HepG2 (cell line): ENCODE measurements around the gene ADCY9. TPM values are rescaled to one million over a fixed set of nuclear protein-coding genes. Genes with fewer than 3 reads are reported as not detected.
A peak's percentile ranks its signal among the peaks of the same experiment; 100 is the strongest.

Experiments
- BHLHE40 ChIP-seq: IDR thresholded peaks from 2 replicates; pipeline ENCODE4 v1.6.1; 2011; ENCODE audit warnings: low read length, improper control_type of control experiment
- FOXC1 ChIP-seq: sonication (generic); formaldehyde crosslinking; IDR thresholded peaks from 2 replicates; pipeline ENCODE4 v1.8.0; 2022; ENCODE audit warnings: mild to moderate bottlenecking, missing genetic modification reagents, borderline replicate concordance
- PCBP1 ChIP-seq: fragments of 200-400 bp; formaldehyde crosslinking; IDR thresholded peaks from 2 replicates; pipeline ENCODE4 v1.6.1; 2017; ENCODE audit warnings: mild to moderate bottlenecking, low read depth, low read length, borderline replicate concordance
- RBM39 ChIP-seq: fragments of 200-400 bp; formaldehyde crosslinking; IDR thresholded peaks from one replicate; pipeline ENCODE4 v1.6.1; 2018; ENCODE audit warnings: antibody characterized with exemption, mild to moderate bottlenecking, low read depth, low read length; ENCODE audit not compliant: poor library complexity, severe bottlenecking
- ZFYVE20 ChIP-seq: sonication (generic); formaldehyde crosslinking; IDR thresholded peaks from 2 replicates; pipeline ENCODE4 v1.8.0; 2023; ENCODE audit warnings: low read depth, mild to moderate bottlenecking, moderate library complexity, missing genetic modification reagents, borderline replicate concordance
- ZNF12 ChIP-seq: sonication (generic); formaldehyde crosslinking; IDR thresholded peaks from 2 replicates; pipeline ENCODE4 v1.5.0; 2020; ENCODE audit warnings: missing genetic modification reagents
- ZNF678 ChIP-seq: sonication (generic); formaldehyde crosslinking; IDR thresholded peaks from 2 replicates; pipeline ENCODE4 v1.4.0; 2020; ENCODE audit warnings: mild to moderate bottlenecking, missing genetic modification reagents
- polyA plus RNA-seq, 8 experiments: library from polyadenylated mRNA; depleted of rRNA in 3 of 8; stranded (reverse) in 7 of 8; unstranded in 1 of 8; fragments of >200 nt; fragmentation: Illumina TruSeq in 4 of 8; extraction: Trizol in 4 of 8; gene quantifications; 2 replicates each; pipeline versions ENCODE4 v1.2.1 to v1.2.3, GENCODE V29; 2011 to 2016; ENCODE audit warnings: low read depth in 4 of 8, missing spikeins in 1 of 8, mixed read lengths in 1 of 8; ENCODE audit not compliant: insufficient read depth in 1 of 8
- total RNA-seq, 5 experiments: library from RNA; depleted of rRNA; stranded (reverse); fragments of >200 nt; fragmentation: Illumina TruSeq; extraction: Trizol; gene quantifications; 2 replicates each; pipeline ENCODE4 v1.2.3, GENCODE V29; 2016; ENCODE audit warnings: low read depth in 1 of 5
- TF ChIP-seq, protein P1 (sequence below): sonication (generic); formaldehyde crosslinking; IDR thresholded peaks from 2 replicates; pipeline ENCODE4 v1.8.0; 2022; ENCODE audit warnings: missing genetic modification reagents, mild to moderate bottlenecking, moderate library complexity, borderline replicate concordance
- TF ChIP-seq, protein P2 (sequence below): sonication (generic); formaldehyde crosslinking; IDR thresholded peaks from 2 replicates; pipeline ENCODE4 v1.4.0; 2020; ENCODE audit warnings: missing genetic modification reagents, borderline replicate concordance
- TF ChIP-seq, protein P3 (sequence below): sonication (generic); formaldehyde crosslinking; IDR thresholded peaks from 2 replicates; pipeline ENCODE4 v1.8.1; 2023; ENCODE audit warnings: missing genetic modification reagents, inconsistent platforms, borderline replicate concordance
- TF ChIP-seq, protein P4 (sequence below): sonication (generic); formaldehyde crosslinking; IDR thresholded peaks from 2 replicates; pipeline ENCODE4 v1.4.0; 2020; ENCODE audit warnings: missing genetic modification reagents; ENCODE audit errors: not compliant biosample characterization
- TF ChIP-seq, protein P5 (sequence below): sonication (generic); formaldehyde crosslinking; IDR thresholded peaks from 2 replicates; pipeline ENCODE4 v1.8.0; 2022; ENCODE audit warnings: mild to moderate bottlenecking, missing genetic modification reagents
- TF ChIP-seq, protein P6 (sequence below): sonication (generic); formaldehyde crosslinking; IDR thresholded peaks from 2 replicates; pipeline ENCODE4 v1.4.0; 2020; ENCODE audit warnings: mild to moderate bottlenecking, missing genetic modification reagents

Gene ADCY9
- total and polyA plus RNA-seq, 2 of the 13 experiments (the other 11 are each of a cell fraction or from before 2014, with no cell fraction given), result 11.2 to 13.9 TPM

DNA sequence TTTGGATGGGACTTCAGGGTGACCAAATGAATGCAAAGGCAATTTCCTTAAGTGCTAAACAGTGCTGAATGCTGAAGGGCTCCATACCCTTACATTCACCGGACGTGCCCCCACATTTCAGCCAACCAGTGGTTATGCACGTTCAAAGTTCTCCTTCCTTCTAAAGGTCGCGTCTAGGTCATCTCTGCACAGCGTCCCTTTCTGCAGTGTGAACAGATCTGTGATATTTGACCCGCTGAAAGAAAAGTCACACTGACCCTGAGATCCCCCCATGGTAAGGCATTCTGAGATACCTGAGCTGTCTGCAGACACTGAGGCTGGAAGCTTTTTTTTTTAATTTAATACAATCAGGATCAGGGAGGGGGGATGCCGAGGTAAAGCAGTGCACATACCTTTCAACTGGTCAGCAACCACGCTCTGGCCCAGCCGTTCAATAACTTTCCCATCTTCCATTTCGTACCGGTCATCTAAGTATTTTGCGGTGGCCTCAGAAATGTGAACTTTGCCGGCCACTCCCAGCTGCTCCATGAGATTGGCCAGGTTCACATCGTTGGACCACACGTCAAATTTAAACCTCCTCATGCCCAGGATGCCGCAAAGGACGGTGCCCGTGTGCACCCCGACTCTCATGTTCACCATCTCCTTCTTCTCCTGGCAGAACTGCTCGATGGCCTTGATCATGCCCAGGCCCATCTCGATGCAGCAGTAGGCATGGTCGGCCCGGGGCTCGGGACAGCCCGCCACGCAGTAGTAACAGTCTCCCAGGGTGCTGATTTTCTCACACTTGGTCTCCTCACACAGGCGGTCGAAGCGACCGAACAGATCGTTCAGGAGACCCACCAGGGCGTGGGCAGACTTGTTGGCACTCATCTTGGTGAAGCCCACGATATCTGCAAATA is 2.6 kb downstream of the ADCY9 start (continued):
- TF ChIP-seq, protein P1, sequence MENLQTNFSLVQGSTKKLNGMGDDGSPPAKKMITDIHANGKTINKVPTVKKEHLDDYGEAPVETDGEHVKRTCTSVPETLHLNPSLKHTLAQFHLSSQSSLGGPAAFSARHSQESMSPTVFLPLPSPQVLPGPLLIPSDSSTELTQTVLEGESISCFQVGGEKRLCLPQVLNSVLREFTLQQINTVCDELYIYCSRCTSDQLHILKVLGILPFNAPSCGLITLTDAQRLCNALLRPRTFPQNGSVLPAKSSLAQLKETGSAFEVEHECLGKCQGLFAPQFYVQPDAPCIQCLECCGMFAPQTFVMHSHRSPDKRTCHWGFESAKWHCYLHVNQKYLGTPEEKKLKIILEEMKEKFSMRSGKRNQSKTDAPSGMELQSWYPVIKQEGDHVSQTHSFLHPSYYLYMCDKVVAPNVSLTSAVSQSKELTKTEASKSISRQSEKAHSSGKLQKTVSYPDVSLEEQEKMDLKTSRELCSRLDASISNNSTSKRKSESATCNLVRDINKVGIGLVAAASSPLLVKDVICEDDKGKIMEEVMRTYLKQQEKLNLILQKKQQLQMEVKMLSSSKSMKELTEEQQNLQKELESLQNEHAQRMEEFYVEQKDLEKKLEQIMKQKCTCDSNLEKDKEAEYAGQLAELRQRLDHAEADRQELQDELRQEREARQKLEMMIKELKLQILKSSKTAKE, result peak; percentile 41; the same call in 1 of the 2 replicates
- TF ChIP-seq, protein P2, sequence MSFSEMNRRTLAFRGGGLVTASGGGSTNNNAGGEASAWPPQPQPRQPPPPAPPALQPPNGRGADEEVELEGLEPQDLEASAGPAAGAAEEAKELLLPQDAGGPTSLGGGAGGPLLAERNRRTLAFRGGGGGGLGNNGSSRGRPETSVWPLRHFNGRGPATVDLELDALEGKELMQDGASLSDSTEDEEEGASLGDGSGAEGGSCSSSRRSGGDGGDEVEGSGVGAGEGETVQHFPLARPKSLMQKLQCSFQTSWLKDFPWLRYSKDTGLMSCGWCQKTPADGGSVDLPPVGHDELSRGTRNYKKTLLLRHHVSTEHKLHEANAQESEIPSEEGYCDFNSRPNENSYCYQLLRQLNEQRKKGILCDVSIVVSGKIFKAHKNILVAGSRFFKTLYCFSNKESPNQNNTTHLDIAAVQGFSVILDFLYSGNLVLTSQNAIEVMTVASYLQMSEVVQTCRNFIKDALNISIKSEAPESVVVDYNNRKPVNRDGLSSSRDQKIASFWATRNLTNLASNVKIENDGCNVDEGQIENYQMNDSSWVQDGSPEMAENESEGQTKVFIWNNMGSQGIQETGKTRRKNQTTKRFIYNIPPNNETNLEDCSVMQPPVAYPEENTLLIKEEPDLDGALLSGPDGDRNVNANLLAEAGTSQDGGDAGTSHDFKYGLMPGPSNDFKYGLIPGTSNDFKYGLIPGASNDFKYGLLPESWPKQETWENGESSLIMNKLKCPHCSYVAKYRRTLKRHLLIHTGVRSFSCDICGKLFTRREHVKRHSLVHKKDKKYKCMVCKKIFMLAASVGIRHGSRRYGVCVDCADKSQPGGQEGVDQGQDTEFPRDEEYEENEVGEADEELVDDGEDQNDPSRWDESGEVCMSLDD (CRISPR knock-in tag), result no peak
- no peak for TF ChIP-seq BHLHE40
- no peak; the same call in 1 of the 2 replicates for TF ChIP-seq FOXC1 (CRISPR knock-in tag)
- no peak for TF ChIP-seq ZNF12 (CRISPR knock-in tag)
- TF ChIP-seq, protein P3, sequence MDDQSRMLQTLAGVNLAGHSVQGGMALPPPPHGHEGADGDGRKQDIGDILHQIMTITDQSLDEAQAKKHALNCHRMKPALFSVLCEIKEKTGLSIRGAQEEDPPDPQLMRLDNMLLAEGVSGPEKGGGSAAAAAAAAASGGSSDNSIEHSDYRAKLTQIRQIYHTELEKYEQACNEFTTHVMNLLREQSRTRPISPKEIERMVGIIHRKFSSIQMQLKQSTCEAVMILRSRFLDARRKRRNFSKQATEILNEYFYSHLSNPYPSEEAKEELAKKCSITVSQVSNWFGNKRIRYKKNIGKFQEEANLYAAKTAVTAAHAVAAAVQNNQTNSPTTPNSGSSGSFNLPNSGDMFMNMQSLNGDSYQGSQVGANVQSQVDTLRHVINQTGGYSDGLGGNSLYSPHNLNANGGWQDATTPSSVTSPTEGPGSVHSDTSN (CRISPR knock-in tag), result no peak
- TF ChIP-seq RBM39, result no peak
- TF ChIP-seq, protein P4, sequence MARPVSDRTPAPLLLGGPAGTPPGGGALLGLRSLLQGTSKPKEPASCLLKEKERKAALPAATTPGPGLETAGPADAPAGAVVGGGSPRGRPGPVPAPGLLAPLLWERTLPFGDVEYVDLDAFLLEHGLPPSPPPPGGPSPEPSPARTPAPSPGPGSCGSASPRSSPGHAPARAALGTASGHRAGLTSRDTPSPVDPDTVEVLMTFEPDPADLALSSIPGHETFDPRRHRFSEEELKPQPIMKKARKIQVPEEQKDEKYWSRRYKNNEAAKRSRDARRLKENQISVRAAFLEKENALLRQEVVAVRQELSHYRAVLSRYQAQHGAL (CRISPR knock-in tag), result no peak
- no peak for TF ChIP-seq PCBP1
- TF ChIP-seq ZNF678 (CRISPR knock-in tag), result no peak
- TF ChIP-seq, protein P5, sequence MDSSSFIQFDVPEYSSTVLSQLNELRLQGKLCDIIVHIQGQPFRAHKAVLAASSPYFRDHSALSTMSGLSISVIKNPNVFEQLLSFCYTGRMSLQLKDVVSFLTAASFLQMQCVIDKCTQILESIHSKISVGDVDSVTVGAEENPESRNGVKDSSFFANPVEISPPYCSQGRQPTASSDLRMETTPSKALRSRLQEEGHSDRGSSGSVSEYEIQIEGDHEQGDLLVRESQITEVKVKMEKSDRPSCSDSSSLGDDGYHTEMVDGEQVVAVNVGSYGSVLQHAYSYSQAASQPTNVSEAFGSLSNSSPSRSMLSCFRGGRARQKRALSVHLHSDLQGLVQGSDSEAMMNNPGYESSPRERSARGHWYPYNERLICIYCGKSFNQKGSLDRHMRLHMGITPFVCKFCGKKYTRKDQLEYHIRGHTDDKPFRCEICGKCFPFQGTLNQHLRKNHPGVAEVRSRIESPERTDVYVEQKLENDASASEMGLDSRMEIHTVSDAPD, result no peak
- TF ChIP-seq, protein P6, sequence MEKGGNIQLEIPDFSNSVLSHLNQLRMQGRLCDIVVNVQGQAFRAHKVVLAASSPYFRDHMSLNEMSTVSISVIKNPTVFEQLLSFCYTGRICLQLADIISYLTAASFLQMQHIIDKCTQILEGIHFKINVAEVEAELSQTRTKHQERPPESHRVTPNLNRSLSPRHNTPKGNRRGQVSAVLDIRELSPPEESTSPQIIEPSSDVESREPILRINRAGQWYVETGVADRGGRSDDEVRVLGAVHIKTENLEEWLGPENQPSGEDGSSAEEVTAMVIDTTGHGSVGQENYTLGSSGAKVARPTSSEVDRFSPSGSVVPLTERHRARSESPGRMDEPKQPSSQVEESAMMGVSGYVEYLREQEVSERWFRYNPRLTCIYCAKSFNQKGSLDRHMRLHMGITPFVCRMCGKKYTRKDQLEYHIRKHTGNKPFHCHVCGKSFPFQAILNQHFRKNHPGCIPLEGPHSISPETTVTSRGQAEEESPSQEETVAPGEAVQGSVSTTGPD (CRISPR knock-in tag), result no peak
- TF ChIP-seq ZFYVE20, result no peak
